ENCODE results near the gene DLG2.

Gene DLG2

DNA sequence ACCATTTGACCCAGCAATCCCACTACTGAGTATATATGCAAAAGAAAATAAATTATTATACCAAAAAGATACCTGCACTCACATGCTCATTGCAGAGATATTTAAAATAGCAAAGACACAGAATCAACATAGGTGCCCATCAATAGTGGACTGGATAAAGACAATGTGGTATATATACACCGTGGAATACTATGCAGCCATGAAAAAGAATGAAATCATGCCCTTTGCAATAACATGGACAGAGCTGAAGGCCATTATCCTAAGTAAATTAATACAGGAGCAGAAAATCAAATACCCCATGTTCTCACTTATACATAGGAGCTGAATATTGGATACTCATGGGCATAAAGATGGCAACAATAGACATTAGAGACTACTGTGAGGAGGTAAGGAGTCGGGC lies 68.7 kb downstream of the DLG2 start:
- no peak for DNase-seq (ENCODE audit: low spot score)

DNA sequence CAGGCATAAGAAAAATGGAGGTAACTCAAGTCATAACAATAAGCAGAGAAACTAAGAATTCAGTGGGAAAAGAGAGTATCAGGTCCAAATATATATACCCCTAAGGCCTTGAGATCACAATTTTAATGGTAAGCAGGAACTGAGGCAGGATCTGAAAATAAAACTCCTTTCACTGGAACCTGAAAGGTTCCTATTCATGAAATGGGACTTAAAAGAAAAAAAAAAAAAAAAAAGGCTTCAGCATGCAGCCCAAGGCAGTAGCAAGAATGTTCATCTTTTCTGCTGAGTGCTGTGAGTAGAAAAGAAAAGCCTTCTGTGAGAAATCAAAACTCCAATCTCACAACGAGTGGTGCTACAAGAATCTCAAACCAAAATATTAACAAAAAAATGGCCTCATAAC lies 75.3 kb downstream of the DLG2 start:
- no peak for DNase-seq (ENCODE audit: low spot score)

DNA sequence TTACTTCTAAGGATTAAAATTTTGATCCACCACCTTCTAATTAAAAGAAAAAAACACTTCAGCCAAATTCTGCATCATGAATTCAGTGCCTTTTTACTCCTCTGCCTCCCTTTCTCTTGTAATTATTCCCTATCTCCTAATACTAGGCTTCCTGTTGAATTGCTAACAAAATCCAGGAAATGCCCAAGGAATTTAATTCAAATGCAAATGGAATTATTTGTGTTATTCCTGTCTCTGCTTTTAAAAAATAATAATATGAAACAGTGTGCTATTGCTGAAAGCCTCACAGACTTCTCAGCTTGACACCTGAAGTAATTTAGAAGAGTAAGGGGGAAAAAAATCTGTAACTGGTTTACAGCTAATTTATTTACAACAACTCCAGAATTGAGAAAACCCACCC lies 85.5 kb downstream of the DLG2 start:
- DNase-seq (ENCODE audit: low spot score), result no peak

DNA sequence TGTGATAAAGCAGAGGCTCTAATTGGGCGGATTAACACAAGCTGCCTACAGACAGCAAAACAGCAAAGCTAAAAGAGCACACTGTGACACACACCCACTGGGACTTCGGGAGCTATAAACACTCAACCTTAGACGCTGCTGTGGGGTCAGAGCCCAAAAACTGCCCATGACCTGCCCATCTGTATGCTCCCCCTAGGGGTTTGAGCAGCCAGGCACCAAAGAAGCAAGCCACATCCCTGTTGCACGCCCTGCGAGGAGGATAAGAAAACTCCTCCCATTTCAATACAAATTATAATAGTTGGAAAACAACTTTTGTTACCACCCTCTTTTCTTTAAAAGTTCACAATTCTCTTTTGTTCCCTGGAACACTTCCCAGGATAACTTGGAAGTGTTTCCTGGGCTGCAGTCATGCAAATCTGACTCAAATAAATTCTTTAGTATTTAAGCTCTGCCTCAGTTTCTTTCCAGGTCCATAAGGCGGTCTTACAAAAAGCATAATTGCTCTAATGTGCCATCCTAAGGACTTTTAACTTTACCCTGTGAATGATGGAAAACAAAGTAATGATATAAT lies 86.4 kb downstream of the DLG2 start:
- DNase-seq (ENCODE audit: low spot score), result no peak

DNA sequence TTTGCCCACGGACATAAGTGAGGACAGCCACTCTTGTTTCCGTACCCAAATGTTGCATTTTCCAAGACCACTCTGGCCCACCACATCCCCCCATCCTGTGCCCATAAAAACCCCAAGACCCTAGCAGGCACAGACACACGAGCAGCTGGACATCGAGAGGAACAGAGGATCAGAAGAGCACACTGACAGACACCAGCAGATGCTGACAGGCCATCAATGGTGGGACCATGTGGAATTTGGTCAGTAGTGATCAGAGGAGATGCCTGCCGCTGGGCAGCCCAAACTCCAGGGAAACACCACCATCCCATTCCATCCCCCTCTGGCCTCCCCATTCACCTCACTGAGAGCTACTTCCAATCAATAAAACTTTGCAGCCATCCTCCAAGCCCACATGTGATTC lies 87.0 kb downstream of the DLG2 start:
- DNase-seq (ENCODE audit: low spot score), result no peak

DNA sequence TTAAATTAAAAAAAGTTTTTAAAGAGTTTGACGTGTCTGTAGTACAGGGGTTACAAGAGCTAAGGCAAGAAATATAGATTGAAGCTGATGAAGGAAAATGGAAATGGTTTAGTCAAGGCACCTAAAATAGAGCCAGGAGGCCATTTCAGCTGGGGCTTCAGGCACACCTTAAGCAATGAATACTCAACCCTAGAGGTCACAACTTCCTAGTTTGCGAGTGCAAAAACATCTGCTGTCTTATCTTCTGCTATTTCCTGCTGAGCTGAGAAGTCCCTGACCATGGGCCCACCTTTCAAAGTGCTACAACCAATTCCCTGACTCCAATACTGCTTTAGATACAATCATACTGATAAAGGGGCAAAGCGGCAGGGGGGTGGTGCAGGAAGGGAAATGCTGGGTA lies 87.4 kb downstream of the DLG2 start:
- no peak for DNase-seq (ENCODE audit: low spot score)

DNA sequence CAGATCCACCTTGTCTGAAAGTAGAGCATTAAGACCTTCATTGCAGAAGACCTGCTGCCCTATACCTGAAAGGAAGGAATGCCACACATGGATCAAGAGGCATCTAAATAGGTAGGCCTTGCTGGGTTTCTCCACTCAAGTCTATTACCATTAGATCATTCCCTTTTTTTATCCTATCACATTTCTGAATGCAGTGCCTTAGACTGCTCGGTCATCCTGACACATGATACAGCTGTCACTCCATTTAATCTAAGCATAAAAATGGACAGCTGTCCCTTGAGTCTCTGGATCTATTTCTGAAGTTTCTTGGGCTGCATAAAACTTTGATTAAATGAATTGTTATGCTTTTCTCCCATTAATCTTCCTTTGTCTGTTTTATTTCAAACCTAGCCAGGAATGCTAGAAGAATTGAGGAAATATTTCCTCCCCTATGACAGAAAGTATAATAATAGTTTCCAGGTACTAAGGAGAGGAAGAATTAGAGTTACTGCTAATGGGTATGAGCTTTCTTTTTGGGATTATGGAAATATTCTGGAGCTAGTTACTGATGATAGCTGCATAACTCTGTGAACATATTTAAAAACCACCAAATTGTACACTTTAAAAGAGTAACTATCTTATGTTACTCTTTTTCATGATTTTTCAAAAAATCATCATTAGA lies 88.0 kb downstream of the DLG2 start:
- no peak for DNase-seq (ENCODE audit: low spot score)

DNA sequence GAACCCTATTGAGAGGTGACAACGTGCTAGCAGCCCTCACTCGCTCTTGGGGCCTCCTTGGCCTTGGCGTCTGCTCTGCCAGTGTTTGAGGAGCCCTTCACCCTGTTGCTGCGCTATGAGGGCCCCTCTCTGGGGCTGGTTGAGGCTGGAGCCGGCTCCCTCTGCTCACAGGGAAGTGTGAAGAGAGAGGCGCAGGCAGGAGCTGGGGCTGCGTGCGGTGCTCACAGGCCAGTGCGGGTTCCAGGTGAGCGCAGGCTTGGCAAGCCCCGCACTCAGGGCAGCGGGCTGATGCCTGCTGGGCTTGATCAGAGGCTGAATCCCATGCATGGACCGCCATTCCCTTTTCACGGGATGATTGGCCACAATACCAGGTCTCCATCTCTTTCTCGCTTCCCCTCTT lies 90.7 kb downstream of the DLG2 start:
- no peak for DNase-seq (ENCODE audit: low spot score)

DNA sequence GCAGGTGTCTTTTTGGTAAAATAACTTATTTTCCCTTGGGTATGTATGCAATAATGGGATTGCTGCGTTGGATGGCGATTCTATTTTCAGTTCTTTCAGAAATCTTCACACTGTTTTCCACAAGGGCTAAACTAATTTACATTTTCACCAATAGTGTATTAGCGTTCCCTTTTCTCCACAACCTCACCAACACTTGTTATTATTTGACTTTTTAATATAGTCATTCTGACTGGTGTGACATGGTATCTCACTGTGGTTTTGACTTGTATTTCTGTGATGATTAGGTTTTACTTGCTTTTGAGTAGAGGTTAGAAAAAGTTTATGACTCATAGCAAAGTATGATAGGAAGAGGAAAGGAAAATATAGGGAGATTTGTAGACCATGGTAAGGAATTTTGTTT lies 92.3 kb downstream of the DLG2 start:
- DNase-seq (ENCODE audit: low spot score), result no peak

DNA sequence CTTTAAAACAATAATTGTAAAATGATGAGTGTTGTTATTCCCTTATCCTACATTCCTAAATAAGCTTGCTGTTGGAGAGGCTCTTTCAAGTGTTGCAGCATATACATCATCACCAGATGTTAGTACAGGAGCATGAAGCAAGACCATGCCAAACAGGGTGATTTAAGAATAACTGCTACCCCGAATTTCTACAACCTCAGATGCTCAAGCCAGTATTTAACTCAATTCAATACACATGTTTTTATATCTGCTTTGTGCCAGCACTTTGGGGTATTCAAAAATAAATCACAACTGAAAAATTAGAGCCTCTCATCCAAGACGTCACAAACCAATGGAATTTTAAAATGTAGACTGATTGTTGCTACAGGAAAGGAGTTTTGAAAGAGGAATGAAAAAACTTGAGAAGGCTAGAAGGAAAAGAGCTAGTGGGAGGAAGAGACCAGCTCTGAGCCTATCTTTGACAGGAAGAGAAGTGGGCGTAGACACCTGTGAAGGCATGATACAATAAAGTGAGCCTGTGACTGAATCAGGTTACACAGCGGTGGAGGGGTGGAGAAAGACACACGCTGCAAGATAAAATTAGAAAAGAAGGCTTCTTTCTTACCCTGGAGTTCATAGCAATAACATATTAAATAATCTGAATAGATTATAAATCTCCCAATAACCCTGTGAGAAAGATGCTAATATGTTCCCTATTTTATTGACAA lies 95.8 kb downstream of the DLG2 start:
- DNase-seq (ENCODE audit: low spot score), result no peak

DNA sequence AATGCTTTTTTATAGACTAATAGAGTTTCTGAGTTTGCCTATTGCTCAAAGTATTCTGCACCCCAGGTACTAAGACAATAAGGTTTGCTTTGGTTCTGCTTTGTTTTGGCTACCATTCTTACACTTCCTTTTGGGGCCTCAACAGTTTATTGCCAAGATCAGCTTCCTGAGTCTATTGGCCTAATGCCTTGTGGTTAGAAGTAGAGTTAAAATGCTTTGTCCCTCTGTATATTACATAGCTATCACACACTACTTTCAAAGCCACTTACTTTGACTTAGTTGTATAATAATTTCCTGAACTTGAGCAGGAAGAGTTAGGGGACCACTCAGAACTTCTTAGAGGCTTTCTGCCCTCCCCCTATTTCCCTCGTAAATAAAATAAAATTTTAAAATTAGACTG lies 96.5 kb downstream of the DLG2 start:
- DNase-seq (ENCODE audit: low spot score), result no peak

DNA sequence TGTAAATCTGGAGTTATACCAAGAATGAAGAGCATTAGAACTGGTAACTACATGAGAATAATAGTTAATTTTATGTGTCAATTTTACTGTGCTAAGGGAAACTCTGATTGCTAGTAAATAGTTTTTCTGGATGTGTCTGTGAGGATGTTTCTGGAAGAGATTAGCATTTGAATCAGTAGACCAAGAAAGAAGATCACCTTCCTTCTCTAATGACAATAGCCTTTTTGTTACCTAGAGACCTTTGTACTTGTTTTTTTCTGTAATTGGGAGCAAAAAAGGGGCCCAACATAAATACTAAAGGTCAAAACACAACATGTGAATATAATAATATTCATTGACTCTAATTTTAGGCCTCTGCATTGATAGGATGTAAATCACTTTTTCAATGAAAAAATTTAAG lies 100.6 kb downstream of the DLG2 start:
- DNase-seq (ENCODE audit: low spot score), result no peak

DNA sequence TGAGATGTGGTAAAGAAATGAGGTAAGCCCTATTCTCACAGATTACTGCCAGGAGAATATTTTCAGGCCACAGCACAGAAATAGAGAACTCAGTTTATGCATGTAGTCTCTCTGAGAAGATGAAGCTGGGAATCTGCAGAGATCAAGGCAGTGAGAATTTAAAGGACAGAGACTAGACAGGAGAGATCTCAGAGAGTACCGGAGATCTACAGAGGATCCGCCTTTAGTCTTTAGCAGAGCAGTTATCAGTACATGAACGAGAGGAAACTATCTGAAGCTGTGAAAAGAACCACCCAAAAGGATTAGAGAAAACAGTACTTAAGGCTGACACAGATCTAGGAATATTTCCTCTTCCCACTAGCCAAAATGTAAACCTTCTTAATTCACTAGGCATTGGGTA lies 101.5 kb downstream of the DLG2 start:
- no peak for DNase-seq (ENCODE audit: low spot score)

DNA sequence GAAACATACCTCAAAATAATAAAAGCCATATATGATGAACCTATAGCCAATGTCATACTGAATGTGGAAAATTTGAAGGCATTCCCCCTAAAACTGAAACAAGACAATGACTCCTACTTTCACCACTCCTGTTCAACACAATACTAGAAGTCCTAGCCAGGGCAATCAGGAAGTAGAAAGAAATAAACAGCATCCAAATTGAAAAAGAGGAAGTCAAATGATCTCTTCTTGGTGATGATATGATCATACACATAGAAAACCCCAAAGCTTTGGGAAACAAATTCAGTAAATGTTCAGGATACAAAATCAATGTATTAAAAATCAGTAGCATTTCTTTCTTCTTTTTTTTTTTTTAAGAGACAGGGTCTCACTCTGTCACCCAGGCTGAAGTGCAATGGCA lies 109.9 kb downstream of the DLG2 start:
- no peak for DNase-seq (ENCODE audit: low spot score)

DNA sequence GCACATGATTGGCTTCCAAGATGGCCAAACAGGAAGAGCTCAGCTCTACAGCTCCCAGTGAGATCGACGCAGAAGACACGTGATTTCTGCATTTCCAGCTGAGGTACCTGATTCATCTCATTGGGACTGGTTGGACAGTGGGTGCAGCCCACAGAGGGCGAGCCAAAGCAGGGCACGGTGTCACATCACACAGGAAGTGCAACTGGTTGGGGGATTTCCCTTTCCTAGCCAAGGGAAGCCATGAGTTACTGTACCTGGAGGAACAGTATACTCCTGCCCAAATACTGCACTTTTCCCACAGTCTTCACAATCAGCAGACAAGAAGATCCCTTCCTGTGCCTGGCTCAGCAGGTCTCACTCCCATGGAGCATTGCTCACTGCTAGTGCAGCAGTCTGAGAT lies 131.2 kb downstream of the DLG2 start:
- DNase-seq (ENCODE audit: low spot score), result no peak

DNA sequence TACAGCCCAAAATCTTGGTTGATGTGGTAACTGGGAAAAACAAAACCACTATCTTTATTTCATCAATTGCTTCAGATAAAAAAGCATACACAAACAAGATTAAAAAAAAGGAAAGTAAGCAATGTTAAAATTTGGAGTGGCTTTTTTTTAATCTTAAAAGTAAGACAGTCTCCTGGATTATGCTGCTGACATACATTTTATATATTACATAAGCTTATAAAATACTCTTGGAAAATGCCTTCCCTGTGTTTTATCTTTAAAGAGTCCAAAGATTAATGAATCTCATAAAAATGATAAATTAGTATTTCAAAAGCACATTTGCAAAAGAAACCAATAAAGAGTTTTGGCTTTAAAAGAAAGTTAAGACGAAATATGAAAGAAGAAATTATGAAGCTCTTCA lies 132.7 kb downstream of the DLG2 start:
- DNase-seq (ENCODE audit: low spot score), result no peak

DNA sequence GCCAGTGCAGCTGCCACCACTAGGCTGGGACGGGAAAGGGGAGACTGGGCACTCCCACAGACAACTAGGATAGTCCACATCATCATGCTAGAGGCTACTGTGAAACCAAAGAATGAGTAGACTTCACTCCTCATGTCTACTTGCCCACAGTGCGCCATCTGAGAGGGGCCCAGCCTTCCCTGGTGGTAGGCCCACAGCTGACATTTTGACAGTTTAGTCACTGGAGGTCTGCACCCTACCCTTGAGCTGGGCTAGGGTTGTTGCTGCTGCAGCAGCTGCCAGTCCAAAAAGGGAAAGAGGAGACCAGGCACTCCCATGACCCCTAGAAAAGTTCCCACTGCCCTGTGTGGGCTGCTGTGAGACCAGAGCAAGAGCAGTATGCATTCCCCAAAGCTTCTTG lies 141.2 kb downstream of the DLG2 start:
- DNase-seq (ENCODE audit: low spot score), result no peak

DNA sequence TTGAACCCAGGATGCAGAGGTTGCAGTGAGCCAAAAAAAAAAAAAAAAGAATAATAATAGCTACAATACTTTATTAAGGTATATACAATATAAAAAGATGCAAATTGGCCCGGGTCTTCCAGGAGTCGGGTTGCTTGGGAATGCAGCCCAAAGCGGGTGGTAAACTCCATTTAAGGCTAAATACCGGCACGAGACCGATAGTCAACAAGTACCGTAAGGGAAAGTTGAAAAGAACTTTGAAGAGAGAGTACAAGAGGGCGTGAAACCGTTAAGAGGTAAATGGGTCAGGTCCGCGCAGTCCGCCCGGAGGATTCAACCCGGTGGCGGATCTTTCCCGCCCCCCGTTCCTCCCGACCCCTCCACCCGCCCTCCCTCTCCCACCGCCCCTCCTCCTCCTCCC lies 143.3 kb downstream of the DLG2 start:
- no peak for DNase-seq (ENCODE audit: low spot score)

DNA sequence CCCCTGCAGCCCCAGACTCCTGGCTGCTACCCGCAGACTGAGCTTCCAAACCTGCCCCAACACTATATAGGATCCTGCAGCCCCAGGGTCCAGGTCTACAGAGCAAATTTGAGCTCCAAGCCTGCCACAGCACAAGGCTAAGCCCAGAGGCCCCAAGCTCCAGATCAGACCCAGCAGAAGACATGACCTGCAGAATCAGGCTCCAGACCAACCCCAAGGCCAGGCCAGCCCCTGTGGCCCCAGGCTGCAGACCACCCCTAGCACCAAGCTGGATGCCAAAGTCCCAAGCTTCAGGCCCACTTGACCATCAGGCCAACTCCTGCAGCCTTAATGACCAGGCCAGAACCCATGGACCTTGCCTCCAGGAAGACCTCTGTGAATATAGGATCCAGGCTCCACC lies 145.3 kb downstream of the DLG2 start:
- no peak for DNase-seq (ENCODE audit: low spot score)

DNA sequence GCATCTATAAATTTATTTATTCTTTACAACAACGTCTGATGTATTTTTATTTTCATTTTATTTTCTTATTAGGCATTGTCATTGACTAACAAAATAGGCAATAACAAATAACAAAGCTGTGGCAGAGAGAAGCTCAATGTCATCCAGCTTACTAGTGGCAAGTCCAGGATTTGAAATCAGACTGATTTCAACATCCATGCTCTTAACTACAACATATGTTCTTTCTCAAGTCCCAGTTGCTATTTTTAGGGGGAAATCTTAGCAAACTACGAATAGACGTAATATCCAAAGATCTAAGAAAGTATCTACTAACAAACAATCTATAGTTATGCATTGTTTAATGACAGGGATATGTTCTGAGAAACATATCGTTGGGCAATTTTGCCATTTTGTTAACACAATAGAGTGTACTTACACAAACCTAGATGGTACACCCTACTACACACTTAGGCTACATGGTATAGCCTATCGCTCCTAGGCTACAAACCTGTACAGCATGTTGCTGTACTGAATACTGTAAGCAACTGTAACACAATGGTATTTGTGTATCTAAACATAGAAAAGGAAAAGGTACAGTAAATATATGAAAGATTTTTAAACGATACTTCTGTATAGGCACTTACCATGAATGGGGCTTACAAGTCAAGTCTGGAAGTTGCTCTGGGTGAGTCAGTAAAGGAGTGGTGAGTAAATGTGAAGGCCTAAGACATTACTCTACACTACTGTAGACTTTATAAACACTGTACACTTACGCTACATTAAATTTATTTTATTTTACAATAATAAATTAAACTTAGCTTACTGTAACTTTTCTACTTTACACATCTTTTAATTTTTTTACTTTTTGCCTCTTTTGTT lies 151.3 kb downstream of the DLG2 start:
- DNase-seq (ENCODE audit: low spot score), result no peak

DNA sequence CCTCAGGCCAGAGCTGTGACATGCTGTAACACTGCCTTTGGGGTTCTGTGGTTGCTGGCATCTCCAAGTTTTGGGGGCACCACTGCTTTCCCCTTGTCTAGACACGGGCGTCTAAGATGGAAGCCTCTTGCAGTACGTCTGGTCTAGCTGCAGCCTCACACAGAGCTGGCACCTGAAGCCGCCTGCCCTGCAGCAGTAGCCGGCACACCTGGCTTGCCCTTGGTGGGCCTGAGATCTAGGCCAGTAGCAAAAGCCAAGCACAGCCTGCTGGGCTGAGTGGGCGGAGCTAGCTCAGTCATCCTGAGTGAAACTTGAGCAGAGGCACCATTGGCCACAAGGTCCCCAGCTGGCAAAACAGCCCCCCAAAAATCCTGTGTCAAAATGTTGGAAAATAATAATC lies 154.2 kb downstream of the DLG2 start:
- no peak for DNase-seq (ENCODE audit: low spot score)

DNA sequence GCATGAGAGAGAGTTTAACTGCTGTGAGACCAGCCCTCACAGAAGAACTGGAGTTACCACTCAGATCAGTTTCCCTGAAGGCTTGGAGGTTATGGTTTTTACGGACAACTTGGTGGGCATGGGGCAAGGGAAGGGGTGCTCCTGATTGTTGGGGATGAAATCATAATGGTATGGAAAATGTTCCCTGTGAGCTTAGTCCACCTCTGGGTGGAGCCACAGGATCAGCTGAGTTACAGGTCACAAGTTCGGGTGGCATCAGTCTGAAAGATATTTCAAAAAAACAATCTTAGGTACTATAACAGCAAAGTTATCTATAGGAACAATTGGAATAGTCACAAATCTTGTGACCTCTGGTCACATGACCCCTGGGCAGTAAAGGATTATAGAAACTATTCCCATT lies 162.9 kb downstream of the DLG2 start:
- no peak for DNase-seq (ENCODE audit: low spot score)

DNA sequence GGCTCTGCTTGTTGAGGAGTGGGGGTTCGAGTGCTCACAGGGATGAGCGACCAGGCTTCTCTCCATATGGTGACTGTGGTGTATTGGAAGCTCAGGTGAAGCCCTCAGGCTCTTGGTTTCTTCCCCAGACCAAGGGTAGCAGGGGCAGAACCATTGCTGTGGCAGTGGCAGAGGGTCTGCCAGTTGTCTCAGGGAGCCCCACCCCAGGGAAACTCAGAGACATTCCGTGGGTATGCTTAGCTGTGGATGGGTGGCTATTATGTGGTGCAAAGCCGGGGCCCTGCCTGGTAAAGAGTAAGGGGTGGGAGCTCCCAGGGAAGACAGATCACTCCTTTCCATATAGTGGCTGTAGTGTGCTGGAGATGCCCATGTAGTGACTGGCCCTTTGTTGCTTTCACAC lies 167.8 kb downstream of the DLG2 start:
- no peak for DNase-seq (ENCODE audit: low spot score)

Data from D341Med (cell line).